ENCODE measurements around the gene ZDHHC19.
"Not testable (repeated sequence)": the region's sequence is repeated elsewhere in the genome, so short reads cannot be mapped to it uniquely, and the experiment has no call there.

The ZDHHC19 gene, protein sequence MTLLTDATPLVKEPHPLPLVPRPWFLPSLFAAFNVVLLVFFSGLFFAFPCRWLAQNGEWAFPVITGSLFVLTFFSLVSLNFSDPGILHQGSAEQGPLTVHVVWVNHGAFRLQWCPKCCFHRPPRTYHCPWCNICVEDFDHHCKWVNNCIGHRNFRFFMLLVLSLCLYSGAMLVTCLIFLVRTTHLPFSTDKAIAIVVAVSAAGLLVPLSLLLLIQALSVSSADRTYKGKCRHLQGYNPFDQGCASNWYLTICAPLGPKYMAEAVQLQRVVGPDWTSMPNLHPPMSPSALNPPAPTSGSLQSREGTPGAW
- total RNA-seq = 0.12 to 2.5 (median 0.84) reads per million in 18 experiments

DNA sequence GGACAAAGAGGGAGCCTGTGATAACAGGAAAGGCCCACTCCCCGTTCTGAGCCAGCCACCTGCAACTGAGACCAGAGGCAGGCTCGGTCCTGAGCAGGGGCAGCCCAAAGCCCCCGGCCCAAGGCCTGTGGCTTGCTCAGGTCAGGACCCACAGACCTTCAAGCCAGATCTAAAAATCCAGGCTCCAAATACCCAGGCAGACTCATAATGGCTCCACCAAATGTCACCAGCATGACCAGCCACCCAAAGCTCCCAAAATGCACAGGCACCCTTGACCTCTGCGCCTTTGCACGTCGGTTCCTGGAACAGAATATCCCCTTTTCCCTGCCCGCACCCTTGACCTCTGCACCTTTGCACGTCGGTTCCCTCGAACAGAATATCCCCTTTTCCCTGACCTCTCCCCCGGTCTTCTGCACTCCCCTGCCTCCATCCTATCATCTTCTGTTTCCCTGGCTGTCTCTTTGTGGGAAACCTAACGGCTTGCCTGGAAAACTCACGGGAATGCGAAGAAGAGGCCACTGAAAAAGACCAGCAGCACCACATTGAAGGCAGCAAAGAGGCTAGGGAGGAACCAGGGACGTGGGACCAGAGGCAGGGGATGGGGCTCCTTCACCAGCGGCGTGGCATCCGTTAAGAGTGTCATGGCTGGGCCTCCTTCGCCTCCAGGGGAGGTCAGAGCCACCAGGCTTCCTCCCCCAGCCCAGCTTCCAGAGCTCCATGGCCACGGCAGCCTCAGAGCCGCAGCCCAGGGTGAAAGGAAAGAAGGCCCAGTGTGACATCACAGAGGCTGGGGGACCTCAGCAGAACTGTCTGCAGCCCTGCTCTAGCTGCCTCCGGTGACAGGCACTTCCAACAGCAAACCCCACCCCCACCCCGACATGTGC lies at the start of gene ZDHHC19:
TSS of gene ZDHHC19 (minus strand) at position 728 of the 884 bp plus-strand sequence. CDS start at position 643, 85 bp downstream.
- DNase-seq = no peak

DNA sequence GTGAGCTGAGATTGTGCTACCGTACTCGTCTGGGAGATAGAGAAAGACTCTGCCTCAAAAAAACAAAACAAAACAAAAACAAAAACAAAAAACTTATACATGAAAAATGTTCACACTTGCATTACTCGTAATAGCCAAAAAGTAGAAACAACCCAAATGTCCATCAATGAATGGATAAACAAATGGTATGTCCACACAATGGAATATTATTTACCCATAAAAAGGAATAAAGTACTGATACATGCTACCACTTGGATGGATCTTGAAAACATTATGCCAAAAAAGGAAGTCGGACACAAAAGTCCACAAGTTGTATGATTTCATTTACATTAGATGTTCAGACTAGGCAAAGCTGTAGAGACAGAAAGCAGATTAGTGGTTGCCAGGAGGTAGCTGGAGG lies 49.6 kb upstream of the ZDHHC19 start:
- no peak for DNase-seq

DNA sequence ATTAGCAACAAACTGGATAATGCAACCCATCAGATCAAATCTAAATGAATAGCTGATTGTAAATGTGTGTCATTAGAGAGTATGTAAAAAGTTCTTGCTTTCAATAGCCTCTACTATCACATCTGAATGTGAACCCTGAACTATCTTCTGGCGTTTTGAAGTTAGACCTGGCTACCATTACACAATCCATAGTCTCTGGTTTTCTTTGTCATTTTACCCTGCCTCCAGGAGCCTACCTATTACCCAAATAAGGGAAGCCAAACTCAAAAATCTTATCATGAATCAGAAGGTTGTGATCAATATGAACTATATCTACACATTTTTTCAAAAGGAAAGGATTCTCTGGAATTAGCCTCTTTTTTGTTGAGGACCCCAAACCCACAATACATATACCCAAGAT lies 44.6 kb upstream of the ZDHHC19 start:
- no peak for DNase-seq

DNA sequence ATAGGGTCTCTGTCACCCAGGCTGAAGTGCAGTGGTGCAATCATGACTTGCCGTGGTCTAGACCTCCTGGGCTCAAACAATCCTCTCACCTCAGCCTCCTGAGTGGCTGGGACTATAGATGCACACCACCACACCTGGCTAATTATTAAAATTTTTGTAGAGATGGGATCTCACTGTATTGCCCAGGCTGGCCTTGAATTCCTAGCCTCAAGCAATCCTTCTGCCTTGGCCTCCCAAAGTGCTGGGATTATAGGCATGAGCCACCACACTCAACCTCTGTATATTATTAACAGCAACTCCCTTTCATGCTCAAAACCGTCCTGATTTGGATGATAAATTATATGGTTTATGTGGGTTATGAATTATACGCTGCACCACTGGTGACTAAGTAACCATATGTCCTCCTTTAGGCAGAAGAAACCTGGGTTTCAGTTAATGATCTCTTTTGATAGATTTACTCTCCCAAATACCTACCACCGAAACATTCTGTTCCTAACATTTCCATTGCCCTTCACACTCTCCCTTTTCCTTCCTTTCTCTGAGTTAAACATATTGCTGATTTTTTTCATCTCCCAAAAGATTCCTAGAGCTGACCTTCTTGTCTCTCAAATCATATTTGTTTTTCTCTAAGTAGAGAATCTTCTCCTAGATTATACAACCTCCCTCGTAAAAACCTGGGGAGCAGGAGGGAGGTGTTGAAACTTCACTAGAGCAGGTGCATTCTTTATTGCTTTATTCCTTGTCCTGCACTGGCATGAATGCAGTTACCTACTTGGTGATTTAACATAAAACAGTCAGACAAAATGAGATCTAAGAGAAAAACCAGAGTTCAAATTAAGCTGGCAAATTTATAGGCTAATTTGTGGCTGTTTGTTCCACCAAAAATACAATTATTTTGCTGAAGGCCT lies 43.4 kb upstream of the ZDHHC19 start:
- no peak for DNase-seq

DNA sequence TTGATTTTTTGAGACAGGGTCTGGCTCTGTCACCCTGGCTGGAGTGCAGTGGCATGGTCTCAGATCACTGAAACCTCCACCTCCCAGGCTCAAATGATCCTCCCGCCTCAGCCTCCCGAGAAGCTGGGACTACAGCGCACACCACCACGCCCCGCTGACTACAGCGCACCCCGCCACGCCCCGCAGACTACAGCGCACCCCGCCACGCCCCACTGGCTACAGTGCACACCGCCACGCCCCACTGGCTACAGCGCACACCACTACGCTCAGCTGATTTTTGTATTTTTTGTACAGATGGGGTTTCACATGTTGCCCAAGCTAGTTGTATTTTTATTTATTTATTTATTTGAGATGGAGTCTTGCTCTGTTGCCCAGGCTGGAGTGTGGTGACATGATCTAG lies 40.7 kb upstream of the ZDHHC19 start:
- DNase-seq = no peak

DNA sequence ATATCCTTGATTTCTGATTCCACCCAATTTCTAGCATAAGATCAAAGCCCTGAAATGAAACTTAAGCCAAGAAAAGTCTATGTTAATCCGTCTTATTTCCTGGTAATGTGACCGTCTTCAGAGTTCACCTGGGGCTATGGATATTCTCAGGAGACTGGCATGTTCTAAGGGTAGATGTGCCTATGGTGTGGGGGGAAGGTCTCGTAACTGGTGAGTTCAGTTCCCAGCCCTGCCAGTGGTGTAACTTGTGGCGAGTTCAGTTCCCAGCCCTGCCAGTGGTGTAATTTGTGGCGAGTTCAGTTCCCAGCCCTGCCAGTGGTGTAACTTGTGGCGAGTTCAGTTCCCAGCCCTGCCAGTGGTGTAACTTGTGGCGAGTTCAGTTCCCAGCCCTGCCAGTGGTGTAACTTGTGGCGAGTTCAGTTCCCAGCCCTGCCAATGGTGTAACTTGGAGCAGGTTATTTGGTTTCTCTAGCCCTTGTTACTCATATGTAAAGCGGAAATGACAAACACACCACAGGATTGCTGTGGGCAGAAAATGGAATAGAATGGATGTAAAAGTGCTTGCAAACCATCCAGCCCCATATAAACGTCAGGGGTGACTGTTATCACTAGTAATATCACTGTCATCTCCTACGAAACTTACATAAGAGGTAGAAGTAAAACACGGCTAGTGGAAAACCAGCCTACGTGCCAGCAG lies 35.6 kb upstream of the ZDHHC19 start:
- DNase-seq = peak; percentile 34 to 60

DNA sequence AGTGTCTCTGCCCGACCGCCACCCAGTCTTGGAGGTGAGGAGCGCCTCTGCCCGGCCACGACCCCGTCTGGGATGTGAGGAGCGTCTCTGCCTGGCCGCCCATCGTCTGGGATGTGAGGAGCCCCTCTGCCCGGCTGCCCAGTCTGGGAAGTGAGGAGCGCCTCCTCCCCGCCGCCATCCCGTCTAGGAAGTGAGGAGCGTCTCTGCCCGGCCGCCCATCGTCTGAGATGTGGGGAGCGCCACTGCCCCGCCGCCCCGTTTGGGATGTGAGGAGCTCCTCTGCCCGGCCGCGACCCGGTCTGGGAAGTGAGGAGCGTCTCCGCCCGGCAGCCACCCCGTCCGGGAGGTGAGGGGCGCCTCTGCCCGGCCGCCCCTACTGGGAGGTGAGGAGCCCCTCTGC lies 33.0 kb upstream of the ZDHHC19 start:
- DNase-seq = not testable (repeated sequence)

DNA sequence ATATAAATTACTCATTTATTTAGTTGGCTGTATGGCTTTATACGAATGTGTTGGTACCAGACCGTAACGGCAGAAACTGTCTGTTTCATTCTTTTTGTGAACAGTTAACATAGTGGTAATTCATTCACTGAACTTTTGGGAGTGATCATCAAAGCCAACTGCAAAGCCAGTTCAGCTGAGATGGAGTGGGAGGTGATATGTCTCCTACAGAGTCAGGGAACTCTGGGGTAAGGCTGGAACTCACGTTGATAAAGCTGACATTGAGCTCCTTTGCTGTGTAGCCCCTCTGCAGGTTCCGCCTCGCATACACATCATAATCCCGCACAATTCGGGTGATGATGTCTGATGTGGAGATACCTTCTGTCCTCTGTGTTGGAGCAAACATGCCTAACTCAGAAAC lies 30.5 kb upstream of the ZDHHC19 start:
- DNase-seq = no peak

DNA sequence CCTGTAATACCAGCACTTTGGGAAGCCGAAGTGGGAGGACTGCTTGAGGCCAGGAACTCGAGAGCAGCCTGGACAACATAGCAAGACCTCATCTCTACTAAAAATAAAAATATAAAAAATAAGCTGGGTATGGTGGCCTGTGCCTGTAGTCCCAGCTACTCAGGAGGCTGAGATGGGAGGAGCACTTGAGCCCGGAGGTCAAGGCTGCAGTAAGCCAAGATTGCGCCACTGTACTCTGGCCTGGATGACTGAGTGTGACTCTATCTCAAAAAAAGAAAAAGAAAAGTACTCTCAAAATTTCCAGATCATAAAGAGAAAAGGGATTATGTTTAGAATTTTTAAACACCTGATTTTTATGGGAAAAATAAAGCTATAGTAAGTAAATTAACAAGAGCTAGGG lies 29.2 kb upstream of the ZDHHC19 start:
- no peak for DNase-seq

DNA sequence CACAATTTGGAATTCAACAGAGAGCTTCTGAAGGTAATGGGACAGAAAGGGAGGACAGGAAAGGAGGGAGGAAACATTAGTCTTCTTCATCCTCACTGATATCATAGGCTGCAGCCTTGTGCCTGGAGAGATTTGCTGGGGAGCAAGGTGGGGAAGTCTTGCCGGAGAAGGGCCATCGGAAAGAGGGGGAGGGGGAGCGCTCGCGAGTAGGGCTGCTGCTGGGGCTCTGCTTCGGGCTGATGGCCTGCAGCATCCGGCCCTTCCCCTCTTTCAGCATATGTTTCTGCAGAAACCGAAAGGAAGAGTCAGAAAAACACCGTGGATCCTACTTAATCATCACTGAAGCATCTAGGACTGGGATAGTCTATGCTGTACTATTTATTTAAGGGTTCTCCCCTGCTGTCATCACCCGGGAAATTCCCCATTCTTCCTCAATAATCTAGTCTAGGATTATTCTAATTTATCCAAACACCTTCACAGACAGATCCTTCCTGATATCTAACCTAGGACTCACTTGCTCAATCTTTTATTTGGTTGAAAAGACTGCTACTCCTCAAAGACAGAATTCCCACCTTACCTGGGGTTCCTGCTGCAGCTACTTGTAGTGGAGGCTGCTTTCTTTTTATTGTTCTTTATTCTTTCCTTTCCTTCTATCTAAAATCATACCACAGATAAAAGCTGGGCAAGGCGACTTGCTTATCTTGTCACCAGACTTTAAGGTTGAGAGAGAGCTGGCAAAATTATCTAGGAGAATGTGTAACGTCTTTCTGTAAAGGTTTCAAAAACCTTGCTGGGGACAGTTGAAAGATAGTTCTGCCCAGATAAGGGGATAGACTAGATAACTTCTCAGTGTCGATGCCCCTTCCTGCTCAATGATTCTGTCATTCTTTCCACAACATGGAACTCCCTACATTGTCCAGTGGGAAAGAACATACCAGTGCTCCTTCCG lies 27.7 kb upstream of the ZDHHC19 start:
- DNase-seq = no peak

DNA sequence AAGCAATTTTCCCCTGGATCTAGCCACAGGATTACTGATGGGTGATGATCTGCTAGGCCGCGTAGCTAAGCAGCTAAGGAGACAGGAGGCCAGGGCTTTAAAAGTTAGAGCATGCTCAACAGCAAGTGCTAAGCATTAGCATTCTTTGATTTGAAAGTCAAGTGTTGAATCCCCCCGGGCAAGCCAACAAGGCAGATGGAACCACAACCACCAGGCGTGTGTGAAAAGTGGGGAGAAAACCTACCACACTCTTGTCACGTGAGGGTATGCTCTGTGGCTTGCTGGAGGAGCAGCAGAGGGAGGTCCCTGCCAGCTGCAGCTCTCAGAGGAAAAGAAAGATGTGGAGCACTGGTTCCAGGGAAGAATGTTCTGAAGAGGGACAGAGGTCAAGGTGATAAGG lies 26.0 kb upstream of the ZDHHC19 start:
- DNase-seq = no peak

DNA sequence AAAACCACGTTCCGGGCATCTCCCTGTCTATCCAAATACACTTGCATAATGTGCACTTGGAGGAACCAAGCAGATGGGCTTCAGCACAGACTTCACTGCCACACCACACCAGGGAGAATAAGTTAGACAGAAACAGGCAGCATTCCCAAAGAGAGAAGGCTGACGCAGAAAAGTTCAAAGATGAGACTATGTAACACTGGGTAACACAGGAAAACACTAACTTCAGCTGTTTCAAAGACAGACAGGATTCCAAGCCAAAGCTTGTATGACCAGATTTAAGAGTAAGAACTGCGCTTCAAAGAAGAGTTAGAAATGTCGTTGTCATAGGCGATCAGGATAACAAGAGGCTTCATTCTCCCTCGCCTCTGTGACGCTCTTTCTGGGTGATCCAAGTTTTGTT lies 25.0 kb upstream of the ZDHHC19 start:
- no peak for DNase-seq

DNA sequence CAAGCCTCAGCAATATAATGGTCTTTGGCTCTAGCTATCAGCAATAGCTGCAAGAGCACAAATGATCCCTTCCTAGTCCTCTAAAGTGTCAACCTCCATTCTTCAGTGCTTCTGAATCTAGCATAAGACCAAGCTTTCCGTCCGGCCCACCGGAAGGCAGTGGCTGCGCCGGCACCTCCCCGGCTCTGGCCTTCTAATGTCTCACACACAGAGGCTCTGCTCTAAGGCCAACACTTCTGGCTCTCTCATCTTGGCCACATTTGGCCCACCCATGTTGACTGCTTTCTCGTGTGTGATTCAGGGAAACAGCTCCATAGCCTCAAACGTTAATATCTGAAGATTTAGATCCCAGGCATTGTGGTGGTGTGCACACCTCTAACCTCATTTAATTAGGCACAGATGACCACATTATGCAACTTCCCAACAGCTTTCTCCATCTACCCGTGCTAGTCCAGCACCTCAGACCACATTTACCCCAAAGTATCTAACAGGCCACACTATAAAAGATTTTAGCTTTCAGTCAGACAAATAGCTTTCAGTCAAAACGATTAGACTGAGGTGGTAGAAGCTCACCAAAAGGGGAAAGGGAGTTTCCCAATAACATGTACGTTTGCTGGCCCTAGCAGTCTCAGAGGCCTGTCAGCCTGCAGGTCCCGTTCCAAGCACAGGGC lies 24.4 kb upstream of the ZDHHC19 start:
- DNase-seq = no peak

DNA sequence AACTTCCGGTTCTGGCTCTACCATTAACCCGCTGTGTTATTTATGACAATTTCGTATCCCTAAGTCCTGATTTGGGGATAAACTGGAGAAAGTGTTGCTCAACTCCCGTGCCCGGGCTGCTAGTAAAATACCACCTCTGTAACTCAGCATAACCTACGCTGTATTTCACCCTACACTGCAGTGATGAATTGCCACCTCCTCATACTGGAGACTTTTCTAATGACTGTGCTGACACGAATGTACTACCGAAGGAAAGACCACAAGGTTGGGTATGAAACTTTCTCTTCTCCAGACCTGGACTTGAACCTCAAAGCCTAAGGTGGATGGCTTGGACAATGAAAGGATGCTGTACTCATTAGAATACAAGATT lies 21.7 kb upstream of the ZDHHC19 start:
- no peak for DNase-seq

DNA sequence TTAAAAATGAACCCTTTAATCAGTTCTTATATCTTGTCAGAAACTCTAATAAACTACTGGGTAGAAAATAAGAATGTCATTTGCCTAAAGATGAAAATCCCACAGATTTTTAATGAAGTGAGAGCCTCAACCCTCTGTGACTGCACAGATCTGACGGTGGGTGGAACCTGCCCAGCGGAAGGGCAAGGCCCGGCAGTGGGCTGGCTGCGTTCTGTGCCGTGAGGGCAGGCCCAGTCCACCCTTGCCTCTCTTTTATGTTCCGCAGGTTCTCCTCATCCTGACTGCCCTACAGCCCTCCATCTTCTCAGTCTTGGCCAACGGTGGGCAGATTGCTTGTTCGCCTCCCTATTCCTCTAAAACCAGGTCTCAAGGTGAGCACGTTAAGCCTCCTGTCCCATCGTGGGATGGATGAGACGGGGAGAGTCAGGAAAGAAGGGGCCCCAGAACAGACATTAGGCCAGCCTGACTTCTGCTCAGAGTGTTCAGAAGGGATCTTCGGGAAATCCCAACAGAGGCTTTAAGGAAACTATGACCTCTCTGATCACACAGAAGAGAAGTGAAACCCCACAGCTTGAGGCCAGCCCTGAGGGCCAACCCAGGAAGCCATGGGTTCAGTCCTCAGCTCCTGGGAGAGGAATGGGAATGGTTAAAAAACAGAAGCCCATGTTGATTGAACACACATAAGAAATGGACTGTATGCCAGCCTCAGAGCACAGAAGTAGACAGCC lies 21.1 kb upstream of the ZDHHC19 start:
- DNase-seq = peak; percentile 29 to 57

DNA sequence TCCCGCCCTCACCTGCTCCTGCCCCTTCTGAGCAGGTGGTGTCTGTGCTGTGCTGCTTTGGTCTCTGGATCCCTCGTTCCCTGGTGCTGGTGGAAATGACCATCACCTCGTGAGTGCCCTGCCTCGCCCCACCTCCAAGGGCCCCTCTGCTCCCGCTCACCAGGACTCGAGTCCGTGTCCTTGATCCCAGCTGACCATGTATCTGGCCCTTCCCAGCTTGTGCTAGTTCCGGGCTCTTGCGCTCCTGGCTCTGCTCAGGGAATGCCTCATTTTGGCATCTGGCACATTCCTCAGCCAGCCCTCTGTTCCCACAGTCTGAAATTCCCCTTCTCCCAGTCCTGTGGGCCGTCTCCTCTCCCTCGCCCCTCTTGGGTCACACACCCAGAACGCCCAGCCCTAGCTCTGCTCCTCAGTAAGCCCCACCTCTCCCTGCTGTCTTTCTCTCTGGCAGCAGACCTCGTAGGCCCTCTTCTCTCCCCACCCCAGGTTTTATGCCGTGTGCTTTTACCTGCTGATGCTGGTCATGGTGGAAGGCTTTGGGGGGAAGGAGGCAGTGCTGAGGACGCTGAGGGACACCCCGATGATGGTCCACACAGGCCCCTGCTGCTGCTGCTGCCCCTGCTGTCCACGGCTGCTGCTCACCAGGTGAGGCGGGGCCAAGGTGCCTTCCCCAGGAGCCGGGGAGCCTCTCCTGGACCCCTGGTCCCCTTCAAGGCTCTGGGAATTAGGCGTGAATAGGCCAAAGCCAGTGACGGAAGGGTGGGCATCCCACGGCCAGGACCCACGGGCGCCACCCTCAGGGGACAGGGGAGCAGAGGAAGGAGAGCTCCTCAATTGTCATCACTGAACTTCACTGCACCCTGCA lies 16.7 kb upstream of the ZDHHC19 start:
- DNase-seq = no peak

DNA sequence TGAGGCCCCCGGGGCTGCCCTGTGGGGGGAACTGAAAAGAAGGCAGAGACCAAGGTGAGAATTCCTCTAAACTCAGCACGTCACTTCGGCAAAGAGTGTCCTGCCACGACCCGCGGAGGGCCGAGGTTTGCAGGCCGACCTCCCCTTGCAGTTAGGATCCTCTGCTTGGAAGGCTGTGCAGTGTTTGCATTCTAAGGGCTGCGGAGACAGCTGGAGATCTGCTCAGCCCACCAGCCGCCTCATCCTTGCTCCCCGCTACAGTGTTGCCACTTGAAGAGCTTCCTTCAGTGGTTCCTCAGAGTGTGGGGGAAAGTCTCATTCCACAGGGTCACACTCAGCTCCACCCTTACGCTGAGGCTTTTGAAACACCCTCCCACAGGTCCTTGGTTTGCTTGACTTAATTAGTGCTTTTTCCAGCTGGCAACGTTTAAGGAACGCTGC lies 15.9 kb upstream of the ZDHHC19 start:
- peak in 1 of 2 donors; percentile 80 for DNase-seq

DNA sequence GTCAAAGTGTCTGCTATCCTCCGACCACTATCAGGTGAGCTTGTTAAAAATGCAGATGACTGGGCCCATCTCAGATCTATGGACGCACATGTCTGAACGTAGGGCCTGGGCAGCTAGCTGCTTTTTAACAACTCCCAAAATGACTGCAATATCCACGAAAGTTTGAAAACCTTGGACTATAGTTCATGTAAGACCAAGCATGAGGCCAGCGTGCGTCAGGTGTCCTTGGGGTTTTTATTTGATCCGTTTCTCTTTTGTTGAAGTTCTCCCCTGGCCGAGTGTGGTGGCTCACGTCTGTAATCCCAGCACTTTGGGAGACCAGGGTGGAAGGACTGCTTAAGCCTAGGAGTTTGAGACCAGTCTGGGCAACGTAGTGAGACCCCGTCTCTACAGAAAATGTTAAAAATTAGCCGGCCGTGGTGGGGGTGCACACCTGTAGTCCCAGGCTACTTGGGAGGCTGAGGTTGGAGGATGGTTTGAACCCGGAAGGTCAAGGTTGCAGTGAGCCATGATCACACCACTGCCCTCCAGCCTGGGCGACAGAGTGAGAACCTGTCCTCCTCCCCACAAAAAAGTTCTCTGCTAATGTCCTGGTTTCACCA lies 14.7 kb upstream of the ZDHHC19 start:
- DNase-seq = no peak

Data from inflammatory macrophage (primary cell).